ENCODE results near the gene KLHL17.

GRCh38 chr1:929712-930632 lies 30.4 kb upstream of the KLHL17 start:
- TF ChIP-seq CTCF (IDR thresholded peaks at IDR 0.05), result no peak
- TF ChIP-seq POLR2A (IDR thresholded peaks at IDR 0.05), result no peak
- TF ChIP-seq POLR2AphosphoS5 (IDR thresholded peaks at IDR 0.05; ENCODE audit: insufficient read depth in 1 of 2, low read depth in 1 of 2), result no peak

Measured in vagina (tissue), 2 donors.